GOT3 (cell line): ENCODE data around the gene ZNF516.
"Not testable (repeated sequence)": the region's sequence is repeated elsewhere in the genome, so short reads cannot be mapped to it uniquely, and the experiment has no call there.

Experiments used
- DNase-seq: peaks from one replicate; lab custom pipeline; 2025; ENCODE audit warnings: mixed read lengths; lab: John Stamatoyannopoulos, UW

The ZNF516 gene, protein sequence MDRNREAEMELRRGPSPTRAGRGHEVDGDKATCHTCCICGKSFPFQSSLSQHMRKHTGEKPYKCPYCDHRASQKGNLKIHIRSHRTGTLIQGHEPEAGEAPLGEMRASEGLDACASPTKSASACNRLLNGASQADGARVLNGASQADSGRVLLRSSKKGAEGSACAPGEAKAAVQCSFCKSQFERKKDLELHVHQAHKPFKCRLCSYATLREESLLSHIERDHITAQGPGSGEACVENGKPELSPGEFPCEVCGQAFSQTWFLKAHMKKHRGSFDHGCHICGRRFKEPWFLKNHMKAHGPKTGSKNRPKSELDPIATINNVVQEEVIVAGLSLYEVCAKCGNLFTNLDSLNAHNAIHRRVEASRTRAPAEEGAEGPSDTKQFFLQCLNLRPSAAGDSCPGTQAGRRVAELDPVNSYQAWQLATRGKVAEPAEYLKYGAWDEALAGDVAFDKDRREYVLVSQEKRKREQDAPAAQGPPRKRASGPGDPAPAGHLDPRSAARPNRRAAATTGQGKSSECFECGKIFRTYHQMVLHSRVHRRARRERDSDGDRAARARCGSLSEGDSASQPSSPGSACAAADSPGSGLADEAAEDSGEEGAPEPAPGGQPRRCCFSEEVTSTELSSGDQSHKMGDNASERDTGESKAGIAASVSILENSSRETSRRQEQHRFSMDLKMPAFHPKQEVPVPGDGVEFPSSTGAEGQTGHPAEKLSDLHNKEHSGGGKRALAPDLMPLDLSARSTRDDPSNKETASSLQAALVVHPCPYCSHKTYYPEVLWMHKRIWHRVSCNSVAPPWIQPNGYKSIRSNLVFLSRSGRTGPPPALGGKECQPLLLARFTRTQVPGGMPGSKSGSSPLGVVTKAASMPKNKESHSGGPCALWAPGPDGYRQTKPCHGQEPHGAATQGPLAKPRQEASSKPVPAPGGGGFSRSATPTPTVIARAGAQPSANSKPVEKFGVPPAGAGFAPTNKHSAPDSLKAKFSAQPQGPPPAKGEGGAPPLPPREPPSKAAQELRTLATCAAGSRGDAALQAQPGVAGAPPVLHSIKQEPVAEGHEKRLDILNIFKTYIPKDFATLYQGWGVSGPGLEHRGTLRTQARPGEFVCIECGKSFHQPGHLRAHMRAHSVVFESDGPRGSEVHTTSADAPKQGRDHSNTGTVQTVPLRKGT

DNA sequence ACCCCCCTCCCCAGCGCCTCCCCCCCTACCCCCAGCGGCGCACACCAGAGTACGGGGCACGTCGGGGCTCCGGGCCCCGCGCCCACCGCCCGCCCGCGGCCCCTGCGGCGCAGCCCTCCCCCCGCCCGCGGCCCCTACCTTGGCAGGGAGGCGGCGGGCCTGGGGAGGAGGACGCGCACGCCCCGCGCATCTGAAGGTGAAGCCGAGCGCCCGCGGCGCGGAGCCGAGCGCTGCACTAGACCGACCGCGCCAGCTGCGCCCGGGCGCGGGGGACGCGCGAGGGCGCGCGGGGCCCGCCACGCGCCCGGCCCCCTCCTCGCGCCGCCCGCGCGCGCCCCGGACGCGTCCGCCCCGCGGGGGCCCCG is at the start of gene ZNF516:
Gene ZNF516, minus strand, starts transcription at position 237 of the 365 bp plus-strand sequence. CDS start 52,188 bp downstream, outside the sequence.
- no peak for DNase-seq

GRCh38 chr18:76538846-76539245 is 43.8 kb upstream of the ZNF516 start:
- DNase-seq: no peak

- no peak for DNase-seq
Measured at GRCh38 chr18:76537621-76538020, 42.6 kb upstream of the ZNF516 start.

DNA sequence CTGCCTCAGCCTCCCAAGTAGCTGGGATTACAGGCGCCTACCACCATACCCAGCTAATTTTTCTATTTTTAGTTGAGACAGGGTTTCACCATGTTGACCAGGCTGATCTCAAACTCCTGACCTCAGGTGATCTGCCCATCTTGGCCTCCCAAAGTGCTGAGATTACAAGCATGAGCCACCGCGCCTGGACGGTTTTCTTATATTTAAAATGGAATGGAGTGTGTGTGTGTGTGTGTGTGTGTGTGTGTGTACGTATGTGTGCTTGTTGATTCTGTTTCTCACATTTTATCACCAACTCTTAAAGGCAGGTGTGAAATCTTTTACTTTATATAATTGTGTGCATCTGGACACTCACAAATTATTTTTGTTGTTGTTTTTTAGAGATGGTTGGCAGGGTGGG is 41.6 kb upstream of the ZNF516 start:
- DNase-seq: not testable (repeated sequence)

DNA sequence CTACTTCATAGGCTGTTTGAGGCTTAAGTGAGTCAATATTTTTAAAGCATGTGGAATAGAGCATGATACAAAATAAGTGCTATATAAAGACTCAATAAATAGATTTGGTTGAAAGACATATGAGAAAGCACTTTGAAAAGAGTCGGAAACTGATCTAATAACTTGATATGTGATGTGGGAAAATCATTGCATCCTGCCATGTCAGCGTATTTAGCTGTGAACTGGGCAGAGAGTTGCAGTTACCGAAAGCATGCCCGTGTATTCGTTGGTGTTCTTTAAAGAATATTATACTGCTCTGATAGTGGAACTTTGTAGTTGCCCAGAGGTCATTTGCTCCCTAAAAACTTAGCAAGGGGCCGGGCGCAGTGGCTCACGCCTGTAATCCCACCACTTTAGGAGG is 37.8 kb upstream of the ZNF516 start:
- DNase-seq: no peak

DNA sequence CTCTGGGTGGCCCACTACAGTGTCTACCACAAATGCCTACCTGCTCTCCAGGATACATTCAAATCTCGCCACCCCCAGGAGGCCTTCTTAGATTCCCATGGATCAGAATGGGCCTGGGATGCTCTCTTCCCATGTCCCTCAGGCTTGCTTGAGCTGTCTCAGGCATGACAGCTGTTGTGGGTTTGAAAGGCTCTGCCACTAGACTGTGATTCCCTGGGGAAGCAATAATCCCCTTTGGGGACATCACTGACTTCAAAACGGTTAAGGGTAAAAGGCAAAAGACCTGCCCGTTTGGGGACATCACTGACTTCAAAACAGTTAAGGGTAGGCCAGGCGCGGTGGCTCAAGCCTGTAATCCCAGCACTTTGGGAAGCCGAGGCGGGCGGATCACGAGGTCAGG is 35.8 kb upstream of the ZNF516 start:
- no peak for DNase-seq

- no peak for DNase-seq
Measured at GRCh38 chr18:76530391-76530790, 35.3 kb upstream of the ZNF516 start.

DNA sequence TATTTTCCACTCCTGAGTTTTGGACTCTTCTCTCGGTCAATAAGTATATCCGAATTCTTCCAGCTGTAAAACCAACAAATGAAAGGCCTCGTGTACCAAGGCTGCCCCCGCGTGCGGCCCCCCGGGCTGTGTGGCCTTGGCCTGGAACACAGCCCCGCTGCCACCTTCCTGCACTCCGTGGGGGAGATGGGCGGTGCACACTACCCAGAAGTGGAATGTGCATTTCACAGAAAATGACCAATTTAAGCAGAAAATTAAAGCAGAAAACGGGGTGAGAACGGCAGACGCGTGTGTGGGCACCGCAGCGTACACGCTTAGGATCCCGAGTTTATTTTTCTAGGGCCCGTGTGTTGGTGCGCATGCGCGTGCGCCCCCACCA is 34.4 kb upstream of the ZNF516 start:
- no peak for DNase-seq

DNA sequence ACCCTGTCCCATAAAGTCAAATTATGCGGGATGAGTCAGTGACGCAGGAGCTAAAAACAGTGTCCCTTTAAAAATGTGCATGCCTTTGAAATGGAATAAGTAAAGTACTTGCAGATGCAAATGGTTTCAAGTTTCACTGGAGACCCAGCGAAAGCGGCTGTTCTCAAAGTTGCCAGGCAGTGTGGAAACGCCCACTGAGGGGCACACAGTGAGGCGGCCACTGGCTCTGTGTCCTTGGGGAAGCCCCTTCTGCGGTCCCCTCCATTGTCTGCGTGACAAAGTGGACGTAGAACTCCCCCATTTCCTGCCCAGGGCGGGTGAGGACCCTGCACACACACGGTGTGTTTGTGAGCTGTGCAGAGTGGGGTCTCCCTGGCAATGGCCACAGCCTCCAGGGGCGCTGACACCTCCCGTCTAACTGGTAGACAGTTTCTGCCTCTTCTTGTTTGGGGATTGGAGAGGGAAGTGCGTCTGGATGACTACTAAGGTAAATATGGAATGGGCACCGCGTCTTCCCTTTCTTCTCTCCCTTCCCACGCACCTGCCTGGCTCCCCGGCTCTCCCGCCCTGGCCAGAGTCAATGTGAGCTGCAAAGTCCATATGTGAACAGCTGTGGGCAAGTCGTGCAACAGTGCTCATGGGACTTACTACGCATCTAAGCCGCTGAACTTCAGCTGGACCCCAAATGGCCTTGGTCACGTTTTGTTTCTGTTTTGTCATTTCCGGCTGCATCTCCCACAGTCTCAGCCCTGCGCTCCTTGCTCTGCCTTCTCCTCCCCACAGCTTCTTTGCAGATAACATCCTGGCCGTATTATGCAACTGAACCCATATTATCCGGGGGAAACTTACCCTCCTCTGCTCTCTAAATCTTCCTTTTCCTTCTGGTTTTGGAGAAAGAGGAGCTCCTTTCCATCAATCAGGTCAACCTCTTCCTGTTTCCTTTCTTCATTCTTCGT is 33.7 kb upstream of the ZNF516 start:
- no peak for DNase-seq

- DNase-seq: no peak
Measured at GRCh38 chr18:76525911-76526310, 30.9 kb upstream of the ZNF516 start.

DNA sequence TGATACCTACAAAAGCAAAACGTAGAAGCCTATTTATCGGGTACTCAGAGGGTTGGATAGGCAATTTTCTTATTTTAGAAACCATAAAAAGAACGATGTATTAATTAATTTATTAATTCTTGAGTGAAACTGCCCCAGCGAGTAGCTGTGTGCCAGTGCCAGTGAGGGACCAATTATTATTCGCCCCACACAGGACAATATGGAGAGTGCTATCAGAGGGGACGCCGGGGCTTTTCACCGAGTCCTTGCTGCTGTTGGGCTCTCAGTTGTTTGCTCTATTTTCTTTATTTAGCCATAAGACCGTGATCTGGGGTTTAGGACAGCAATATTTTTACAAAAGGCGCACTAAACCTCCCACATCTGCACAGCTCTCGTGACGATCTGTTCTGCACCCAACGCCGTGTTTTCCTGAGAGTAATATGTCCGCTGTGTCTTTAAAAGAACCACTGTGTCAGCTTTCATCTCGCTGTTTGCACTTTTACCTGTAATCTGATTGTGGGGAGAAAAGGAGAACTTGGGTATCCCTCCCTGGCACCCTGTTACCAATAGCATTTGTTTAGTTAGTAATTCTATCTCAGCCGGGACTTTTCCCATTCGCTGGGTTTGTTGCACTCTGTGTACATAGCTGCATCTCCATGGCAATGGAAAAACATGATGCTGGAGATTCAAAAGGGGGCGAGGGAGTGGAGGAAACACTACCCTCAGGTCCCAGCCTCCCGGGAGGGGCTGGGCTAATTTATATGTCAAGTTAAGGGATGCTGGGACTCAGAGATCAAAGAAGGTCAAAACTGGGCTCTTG is 30.1 kb upstream of the ZNF516 start:
- no peak for DNase-seq

- DNase-seq: no peak
Measured at GRCh38 chr18:76524477-76524876, 29.4 kb upstream of the ZNF516 start.

GRCh38 chr18:76522551-76522950 is 27.5 kb upstream of the ZNF516 start:
- no peak for DNase-seq

- no peak for DNase-seq
Measured at GRCh38 chr18:76522122-76522503, 27.1 kb upstream of the ZNF516 start.

DNA sequence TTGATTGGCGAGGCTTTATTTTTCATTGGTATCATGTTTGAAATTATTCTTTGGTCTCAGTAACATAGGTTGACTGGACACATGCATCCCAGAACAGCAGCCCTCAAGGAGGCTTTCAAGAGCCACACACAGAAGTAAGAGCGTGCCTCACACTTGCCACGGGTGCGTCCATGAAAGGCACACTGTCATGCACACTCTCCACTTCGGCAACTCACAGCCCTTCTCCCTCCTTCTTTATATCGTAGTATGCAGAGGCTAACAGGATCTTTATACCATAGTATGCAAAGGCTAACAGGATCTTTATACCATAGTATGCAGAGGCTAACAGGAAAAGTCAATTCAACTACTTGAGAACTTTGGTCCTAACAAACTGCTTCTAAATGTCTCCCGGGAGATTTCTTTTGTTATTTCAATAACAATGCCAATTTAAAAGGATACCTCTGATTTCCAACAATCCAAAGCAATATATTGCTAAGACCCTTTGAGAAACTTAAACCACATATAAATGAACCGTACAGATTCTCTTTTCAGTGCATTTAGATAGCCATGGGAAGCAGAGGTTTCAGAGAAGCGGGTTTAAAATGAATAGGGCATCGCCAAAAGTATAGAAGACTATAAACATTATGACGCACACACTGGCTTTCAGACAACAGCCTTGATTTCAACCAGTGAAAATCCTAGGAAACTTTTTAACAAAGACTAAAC is 26.5 kb upstream of the ZNF516 start:
- no peak for DNase-seq

DNA sequence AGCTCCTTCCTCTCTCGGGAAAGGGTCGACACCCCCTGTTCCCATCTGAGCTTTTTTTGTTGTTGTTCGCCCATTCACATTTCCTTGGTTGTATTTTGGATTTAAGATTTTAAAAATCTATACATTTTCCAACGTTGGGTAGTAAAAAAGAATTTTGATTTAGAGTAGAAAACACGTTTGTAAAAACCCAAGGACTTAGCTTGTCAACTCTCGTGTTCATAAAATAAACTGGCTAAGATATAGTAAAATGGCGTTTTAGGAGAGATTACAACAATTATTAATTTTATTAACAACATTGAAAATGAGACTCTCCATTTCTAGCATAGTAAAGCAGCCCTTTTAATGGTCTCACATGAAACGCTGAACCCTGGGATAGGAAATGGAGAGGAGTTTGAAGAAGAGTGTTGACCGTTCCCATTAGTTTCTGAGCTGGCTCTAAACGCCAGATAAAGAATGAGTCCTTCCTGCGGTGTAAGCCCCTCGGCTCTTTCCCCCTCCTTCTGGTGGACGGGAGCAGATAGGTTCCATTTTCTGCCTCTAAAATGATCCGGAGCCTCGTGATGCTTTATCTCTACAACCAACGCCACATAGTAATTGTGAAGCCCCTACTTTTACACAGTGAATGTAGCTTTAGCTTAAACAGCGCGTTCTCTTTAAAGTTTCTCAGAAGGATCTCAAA is 24.0 kb upstream of the ZNF516 start:
- DNase-seq: no peak

DNA sequence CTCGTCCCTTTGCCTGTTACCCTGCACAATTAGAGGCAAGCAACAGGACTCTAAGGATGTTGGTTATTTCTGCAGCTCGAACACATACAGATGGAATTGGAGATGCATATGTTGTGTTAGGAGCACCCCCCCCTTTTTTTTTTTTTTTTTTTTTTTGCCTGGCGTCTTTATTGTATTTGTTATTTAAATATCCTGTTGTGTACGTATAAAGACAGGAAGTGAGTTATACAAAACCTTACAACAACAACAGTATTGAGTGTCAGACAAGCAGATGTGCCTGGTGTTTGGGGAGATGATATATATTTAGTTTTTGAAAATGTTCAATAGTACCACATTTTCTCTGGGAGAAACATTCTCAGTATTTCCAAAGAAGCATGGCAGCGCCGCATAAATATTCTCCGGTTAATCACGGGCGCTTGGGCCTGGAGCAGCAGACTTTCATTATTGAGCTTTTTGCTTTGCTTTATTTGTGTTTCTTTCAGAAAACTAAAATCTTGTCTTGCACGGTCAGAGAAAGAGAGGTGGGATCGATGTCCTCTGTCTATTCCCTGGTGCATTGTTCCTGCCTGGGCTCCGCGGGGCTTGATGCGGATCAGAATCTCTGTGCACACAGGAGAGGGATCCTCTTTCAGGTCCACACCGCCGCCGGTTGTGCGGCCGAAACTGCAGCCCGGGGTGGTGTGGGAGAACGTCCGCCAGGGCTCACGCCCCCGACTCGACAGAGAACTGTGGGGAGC is 23.2 kb upstream of the ZNF516 start:
- DNase-seq: no peak

GRCh38 chr18:76515576-76515975 is 20.5 kb upstream of the ZNF516 start:
- no peak for DNase-seq

- no peak for DNase-seq
Measured at GRCh38 chr18:76514573-76514972, 19.5 kb upstream of the ZNF516 start.
